Subcutaneous adipose tissue (tissue), 4 donors: ENCODE results near the gene GSTM5. TPM values are rescaled to one million over a fixed set of nuclear protein-coding genes. Genes with fewer than 3 reads are reported as not detected.

Experiments
- CTCF ChIP-seq: fragments of 450-650 bp; IDR thresholded peaks from one replicate; pipeline ENCODE4 v1.5.1; 2016; ENCODE audit warnings: low read depth, mild to moderate bottlenecking, control low read depth, antibody characterized with exemption, moderate library complexity
- total RNA-seq, 4 donors: library from RNA; depleted of rRNA; stranded (reverse); fragments of >200 nt; gene quantifications; one replicate each; pipeline ENCODE4 v1.1.0, GENCODE V29; 2016

Gene GSTM5
- total RNA-seq, 4 donors from 2014 or later = 2.8 to 5.7 (median 3.5) TPM

DNA sequence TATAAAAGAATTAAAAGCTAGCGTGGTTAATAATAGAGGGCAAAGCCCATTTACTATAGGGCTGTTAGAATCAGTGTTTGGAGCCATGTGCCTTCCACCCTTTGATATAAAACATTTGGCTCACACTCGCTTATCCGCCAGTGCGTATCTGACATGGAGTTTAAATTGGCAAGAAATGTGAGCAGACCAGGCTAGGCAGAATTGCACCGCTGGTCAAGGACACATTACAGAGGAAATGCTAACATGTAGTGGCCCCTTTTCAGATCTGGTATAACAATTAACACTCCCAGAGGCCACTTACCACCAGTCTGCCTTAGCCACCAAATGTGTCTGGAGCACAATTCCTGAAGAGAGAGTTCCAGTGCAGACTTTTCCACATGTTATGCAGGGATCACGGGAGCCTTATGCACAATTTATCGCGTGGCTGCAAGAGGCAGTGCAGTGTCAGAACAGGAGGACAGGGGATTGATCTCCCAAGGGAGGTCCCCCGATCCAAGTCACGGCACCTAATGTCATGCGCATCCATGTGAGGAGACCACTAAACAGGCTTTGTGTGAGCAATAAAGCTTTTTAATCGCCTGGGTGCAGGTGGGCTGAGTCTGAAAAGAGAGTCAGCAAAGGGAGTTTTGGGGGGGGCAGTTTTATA, 14.8 kb downstream of the GSTM5 start:
- TF ChIP-seq CTCF = no peak

- TF ChIP-seq CTCF = no peak
Observed at GRCh38 chr1:109728870-109729269, 16.8 kb downstream of the GSTM5 start.

- no peak for TF ChIP-seq CTCF
Observed at GRCh38 chr1:109730666-109731065, 18.6 kb downstream of the GSTM5 start.

DNA sequence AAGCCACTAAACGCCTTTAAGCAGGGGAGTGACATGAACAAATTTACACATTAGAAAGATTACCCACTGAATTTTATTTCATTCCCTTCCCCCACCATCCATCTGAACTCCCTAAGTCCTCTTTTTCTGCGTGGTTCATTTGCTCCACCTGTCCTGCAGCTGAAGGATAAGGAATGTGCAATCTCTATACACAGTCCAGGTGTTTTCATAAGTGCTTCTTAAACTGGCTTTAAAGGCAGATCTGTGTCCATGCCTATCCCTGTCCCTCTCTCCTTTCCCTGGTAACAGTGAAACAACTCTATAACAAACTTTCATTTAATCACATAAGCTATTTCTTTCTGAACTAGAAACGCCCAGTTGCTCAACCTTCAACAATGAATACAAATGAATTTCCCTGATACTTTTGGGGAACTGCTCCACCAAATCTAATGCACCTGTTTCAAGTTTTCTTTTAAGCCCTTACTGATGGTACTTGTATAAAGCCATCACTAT, 20.4 kb downstream of the GSTM5 start:
- no peak for TF ChIP-seq CTCF

DNA sequence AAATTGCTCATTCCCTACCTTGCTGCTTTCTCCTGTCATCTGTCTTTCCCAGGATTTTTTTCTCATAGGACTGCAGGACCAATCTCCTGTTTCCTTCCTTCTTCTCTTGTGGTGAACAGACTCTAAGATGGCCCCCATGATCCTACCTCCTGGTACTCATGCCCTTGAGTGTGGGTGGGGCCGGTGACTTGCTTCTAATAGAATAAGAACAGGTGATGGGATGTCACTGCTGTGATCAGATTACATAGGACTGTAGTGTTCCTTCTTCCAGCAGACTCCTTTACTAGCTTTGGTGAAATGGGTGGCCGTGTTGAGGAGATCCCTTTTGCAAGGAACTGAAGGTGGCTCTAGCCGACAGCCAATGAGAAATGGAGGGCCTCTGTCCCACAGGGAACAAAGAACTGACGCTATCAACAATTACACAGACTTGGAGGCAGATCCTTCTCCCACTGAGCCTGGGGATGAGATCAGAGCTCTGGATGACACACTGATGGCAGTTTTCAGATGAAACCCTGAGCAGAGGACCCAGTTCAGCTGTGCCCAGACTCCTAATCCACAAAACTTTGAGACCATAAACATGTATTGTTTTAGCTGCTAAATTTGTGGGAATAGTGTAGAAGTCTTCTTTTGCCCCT, 21.3 kb downstream of the GSTM5 start:
- TF ChIP-seq CTCF = no peak

- no peak for TF ChIP-seq CTCF
Observed at GRCh38 chr1:109739738-109740614, 27.9 kb downstream of the GSTM5 start.
